GM13976 (cell line): Measurements from ENCODE around the gene TMEM179.

Experiments used
- DNase-seq: peaks from one replicate; pipeline ENCODE4 v3.0.0; 2012; ENCODE audit warnings: low spot score
- CTCF ChIP-seq: IDR thresholded peaks from 2 replicates; pipeline ENCODE4 v1.5.1; 2012; ENCODE audit warnings: borderline replicate concordance, mild to moderate bottlenecking; ENCODE audit not compliant: insufficient read depth; ENCODE audit errors: extremely low read depth, missing control alignments, control extremely low read depth
- in situ Hi-C: fragments of 300-500 bp; cut with MboI; formaldehyde crosslinking; loops from one replicate; pipeline ENCODE4 v1.12.0; 2022; ENCODE audit warnings: low sequenced_read_pairs, mixed read lengths, inconsistent platforms; ENCODE audit not compliant: unreplicated experiment

Gene TMEM179

GRCh38 chr14:104650057-104650980 lies 45.7 kb upstream of the TMEM179 start:
- peak; percentile 93 for DNase-seq
- in situ Hi-C loops: no loop called here
- TF ChIP-seq CTCF: peak; percentile 100

- DNase-seq: no peak
- in situ Hi-C loops: loop anchor here (10.0 kb wide), 1 partner anchor 57 kb away; no protein-coding TSS in a partner anchor
- TF ChIP-seq CTCF: no peak
These were observed 43.0 kb upstream of the TMEM179 start for GRCh38 chr14:104647467-104648043.

- in situ Hi-C loops: loop anchor here (10.0 kb wide), 1 partner anchor 60 kb away; no protein-coding TSS in a partner anchor
These were observed 40.2 kb upstream of the TMEM179 start for GRCh38 chr14:104644656-104645378.

GRCh38 chr14:104644091-104644635 lies 39.6 kb upstream of the TMEM179 start:
- no peak for DNase-seq
- in situ Hi-C loops: loop anchor here (10.0 kb wide), 1 partner anchor 61 kb away; no protein-coding TSS in a partner anchor
- no peak for TF ChIP-seq CTCF

More at GRCh38 chr14:104644656-104645378, 40.2 kb upstream of the TMEM179 start:
- DNase-seq: no peak
- TF ChIP-seq CTCF: no peak

- TF ChIP-seq CTCF: no peak
- no peak for DNase-seq
- in situ Hi-C loops: loop anchor here (10.0 kb wide), 1 partner anchor 61 kb away; no protein-coding TSS in a partner anchor
These were observed 38.7 kb upstream of the TMEM179 start for GRCh38 chr14:104643306-104643705.

GRCh38 chr14:104642540-104642868 lies 37.9 kb upstream of the TMEM179 start:
- TF ChIP-seq CTCF: no peak
- no peak for DNase-seq
- in situ Hi-C loops: loop anchor here (10.0 kb wide), 1 partner anchor 62 kb away; no protein-coding TSS in a partner anchor
